GM21423 (cell line): ENCODE results near the gene SPOPL.
A peak's percentile ranks its signal among the peaks of the same experiment; 100 is the strongest.

Experiments used
- ATAC-seq: cut with Tn5 transposase; IDR thresholded peaks from one replicate; pipeline ENCODE4 v1.9.1; 2021; ENCODE audit warnings: mild to moderate bottlenecking, moderate library complexity; ENCODE audit not compliant: unreplicated experiment

The SPOPL gene

DNA sequence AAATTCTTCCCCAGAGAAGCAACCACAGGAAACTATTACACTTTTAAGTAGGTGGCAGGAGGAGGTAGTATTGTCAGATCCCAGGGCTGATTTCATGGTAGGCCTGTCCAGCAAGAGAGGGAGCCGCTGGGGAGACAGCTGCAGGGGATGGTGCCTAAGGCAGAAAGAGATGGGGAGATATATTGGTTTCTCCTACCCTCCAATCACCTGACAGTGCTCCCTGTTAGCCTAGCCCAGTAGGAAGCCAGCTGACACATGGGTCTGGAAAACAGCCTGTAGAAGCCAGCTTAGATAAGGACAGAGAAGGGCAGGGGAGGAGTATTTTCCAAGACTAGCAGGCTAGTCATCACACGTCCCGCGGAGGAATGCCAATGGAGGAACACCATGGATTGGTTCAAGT, 8.2 kb upstream of the SPOPL start:
- ATAC-seq = no peak

GRCh38 chr2:138494265-138494966, 7.2 kb upstream of the SPOPL start:
- no peak for ATAC-seq

GRCh38 chr2:138495384-138495783, 6.2 kb upstream of the SPOPL start:
- no peak for ATAC-seq

- no peak for ATAC-seq
These were observed 5.4 kb upstream of the SPOPL start for GRCh38 chr2:138496096-138496651.

GRCh38 chr2:138497294-138497693, 4.3 kb upstream of the SPOPL start:
- no peak for ATAC-seq

DNA sequence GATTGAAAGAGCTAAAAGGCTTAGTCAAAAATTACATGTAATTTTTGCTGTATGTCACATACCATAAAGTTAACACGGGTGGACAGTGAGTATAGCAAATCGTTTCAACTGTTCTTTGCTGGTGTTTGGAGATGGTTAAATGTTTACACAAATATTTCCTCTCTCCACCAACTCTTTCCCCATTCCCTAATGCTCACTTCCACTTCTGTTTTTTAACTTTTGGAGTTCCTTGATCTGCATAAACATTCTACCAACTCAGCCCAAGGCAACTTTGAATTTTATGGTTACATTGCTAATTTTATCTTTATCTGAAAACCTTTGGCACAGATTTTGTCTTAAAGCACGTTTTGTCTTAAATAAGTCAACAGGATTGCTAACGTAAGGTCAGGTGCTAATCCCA, 1.9 kb upstream of the SPOPL start:
- ATAC-seq = no peak

- ATAC-seq = peak; percentile 1
These were observed 762 bp upstream of the SPOPL start for GRCh38 chr2:138500592-138501424.

DNA sequence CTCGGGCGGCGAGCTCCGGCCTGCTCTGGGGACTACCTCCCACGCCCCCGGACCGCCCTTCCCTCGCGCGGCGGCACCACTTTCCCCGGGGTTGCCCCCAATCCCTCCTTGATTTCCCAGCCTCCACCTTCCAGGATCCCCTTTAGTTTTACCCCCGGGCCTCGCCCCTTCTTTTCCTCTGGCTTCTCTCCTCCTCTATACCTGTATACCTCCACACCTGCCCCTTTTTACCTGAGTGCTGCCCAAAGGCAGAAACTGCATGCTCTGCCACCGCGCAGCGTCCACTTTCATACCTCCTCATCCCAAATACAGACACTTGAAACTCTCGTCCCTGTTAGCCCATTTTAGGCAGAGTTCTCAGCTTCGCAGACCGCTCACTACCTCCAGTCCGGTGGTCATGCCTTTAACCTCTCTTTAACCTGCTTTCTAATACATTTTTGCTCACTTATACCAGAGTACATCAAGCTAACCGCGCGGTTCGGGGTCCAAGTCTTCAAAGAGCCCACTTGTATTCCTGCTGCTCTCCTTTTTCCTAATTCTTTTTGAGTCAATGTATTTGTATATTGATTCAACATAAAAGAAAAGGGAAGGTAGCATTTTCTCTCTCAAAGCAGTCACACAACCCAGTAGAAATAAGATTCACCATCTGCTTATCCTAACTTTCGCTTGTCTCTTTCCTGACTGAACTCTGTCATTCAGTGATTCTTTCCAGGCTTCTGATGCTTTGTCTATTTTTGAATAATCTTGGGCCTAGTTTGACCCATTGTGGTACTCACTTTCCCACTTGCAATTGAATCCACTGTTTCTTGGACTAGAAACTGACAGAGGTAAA, 901 bp downstream of the SPOPL start:
- ATAC-seq = peak; percentile 0

GRCh38 chr2:138503087-138503442, 1.5 kb downstream of the SPOPL start:
- ATAC-seq = peak; percentile 16

GRCh38 chr2:138503652-138504051, 2.1 kb downstream of the SPOPL start:
- no peak for ATAC-seq

DNA sequence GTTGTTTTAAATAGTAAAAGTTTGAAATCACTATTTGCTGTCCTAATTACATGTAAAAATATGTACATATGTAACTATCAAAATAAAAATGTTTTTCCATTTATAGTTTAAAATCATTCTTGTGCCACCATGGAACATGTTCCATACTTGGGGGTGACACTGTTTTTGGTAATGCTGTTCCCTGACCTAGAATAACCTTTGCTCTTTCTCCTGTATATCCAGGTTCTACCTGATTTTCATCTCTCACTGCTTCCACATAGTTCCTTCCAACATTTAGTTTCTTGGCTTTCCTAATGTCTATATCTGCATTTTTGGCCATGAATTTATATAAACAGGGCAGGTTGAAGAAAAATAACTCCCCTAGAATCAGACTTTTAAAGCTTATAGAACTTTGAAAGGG, 2.5 kb downstream of the SPOPL start:
- no peak for ATAC-seq

GRCh38 chr2:138504546-138505235, 3.1 kb downstream of the SPOPL start:
- peak; percentile 40 for ATAC-seq

- no peak for ATAC-seq
These were observed 5.7 kb downstream of the SPOPL start for GRCh38 chr2:138507267-138507666.

DNA sequence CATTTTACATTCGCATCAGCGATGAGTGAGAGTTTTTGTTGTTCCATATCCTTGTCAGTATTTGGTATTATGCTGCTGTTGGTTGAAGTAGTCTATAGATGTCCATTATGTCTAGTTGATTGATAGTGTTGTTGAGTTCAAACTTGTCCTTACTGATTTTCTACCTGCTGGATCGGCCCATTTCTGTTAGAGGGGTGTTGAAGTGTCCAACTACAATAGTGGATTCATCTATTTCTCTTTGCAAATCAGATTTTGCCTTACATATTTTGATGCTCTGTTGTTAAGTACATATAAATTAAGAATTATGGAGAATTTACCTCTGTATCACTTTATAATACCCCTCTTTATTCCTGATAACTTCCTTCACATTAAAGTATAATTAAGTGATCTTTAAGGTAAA, 8.7 kb downstream of the SPOPL start:
- ATAC-seq = no peak

- ATAC-seq = no peak
These were observed 11.1 kb downstream of the SPOPL start for GRCh38 chr2:138512672-138513071.

- no peak for ATAC-seq
These were observed 12.6 kb downstream of the SPOPL start for GRCh38 chr2:138514173-138514572.

- ATAC-seq = no peak
These were observed 13.5 kb downstream of the SPOPL start for GRCh38 chr2:138515092-138515491.

DNA sequence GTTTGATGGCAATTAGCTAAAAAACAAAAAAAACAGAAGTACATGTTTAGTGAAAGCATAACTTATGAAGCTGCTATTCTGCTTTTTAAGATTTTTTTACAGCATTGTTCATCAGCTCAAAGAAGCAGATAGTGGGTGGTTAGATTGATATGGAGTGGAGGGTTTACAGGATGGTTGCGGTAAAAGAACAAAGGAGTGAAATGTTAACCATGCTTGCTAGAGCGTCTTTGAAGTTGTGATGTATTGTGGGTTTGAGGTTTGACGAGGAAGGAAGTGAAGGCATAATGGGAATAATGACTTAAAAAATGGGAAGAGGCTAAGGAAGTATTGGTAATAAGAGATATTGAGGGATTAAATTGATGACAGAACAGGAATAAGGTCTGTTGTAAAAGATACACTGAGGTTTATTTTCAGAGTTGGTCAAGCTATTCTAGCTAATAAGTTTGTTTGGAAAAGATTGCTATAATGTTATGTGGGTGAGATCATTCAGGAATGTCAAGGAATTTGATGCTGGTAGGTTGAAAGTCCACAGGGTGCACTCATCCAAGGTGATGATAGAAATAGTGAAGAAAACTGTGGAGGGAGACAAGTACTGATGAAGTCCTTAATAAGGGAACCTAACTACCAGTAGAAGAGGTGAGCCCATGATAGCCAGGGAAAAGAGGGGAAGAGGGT, 14.6 kb downstream of the SPOPL start:
- no peak for ATAC-seq

- no peak for ATAC-seq
These were observed 17.3 kb downstream of the SPOPL start for GRCh38 chr2:138518860-138519259.

- ATAC-seq = no peak
These were observed 20.3 kb downstream of the SPOPL start for GRCh38 chr2:138521821-138522220.
